ENCODE results near the gene C16orf54.
"Not testable (repeated sequence)": the region's sequence is repeated elsewhere in the genome, so short reads cannot be mapped to it uniquely, and the experiment has no call there.

Gene C16orf54

DNA sequence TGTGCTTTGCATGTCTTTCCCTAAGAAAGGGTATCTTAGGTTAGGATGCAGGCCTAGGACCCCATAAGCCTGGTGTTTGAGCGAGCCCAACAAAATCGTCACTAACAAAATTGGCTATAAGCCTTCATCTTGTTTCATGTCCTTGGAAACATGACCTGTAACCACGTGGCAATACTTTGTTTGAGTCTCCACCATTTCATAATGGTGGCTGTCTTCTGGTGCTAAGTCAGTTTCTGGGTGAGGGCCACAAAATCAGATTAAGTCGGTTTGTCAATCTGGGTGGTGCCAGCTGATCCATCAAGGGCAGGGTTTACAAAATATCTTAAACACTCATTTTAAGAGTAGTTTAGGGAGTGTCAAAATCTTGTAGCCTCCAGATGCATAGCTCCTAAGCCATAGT, 33.0 kb downstream of the C16orf54 start:
- no peak overlapping the region for H3K27ac ChIP-seq
- no peak for DNase-seq (ENCODE audit: low read depth, low spot score)

DNA sequence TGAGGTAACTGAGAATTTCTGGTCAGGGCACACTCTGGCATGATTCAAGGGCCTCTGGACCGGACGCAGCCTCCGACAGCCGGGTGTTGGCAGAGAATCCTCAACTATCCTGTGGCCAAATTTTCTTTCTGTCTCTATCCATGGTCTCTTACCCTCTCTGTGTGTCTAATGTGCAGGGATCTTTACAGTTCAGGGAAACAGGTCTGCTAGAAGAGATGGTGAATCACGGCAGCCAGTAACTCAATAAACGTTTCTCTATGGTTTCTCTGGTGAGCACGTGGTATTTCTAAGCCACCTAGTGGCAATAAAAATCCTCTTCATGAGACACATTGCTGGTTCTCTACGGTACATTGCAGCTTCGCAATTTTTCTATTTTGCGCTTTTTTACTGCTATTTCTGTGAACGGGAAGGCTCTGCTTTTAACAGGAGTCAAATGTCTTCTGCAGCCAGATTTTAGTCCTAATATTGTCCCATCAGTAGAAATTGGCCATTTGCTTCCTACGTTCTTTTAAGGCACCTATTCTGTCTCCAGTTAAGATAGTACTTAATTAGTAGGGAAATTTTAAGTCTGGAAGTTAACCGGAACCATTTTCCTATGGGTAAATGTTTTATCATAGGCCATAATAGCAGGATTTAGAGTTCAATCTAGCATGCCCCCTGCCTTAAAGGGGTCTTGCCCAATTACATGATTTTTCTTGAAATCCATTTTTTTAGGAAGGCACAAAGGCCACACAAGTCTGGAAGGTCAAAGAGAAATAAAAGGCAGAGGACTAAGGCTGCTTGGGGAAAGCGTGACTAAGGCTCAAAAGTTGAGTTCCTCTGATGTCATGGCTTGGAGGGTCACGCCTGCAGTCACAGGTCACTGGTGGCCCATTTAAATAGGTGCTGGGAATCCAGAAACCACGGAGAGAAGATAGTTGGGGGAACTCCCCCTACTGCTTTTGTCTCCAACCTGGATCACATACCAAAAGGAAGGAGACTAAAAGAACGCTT, 35.3 kb downstream of the C16orf54 start:
- no peak for DNase-seq (ENCODE audit: low read depth, low spot score)
- H3K27ac ChIP-seq: no peak overlapping the region

DNA sequence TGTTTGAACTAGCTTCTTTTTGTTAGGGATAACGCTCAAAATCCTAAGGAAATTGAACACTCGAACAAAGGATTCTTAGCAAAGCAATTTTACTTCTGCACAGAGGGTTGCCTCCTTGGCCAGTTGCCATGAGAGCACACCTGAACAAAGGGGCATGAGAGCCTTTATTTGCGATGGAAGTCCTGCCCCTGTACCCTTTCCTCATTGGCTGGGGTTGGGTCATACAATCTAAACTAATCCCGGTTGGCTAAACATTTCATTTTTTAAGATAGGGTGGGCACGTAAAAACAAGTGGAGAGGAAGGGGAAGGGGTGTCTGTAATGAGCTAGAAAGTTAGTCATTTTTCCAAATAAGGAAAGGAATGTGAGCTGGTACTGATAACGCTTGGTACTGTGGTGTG, 36.1 kb downstream of the C16orf54 start:
- H3K27ac ChIP-seq; DNase-seq (ENCODE audit: low read depth, low spot score): not testable (repeated sequence)

GRCh38 chr16:29708917-29709600, 36.7 kb downstream of the C16orf54 start:
- no peak for DNase-seq (ENCODE audit: low read depth, low spot score)
- no peak overlapping the region for H3K27ac ChIP-seq

DNA sequence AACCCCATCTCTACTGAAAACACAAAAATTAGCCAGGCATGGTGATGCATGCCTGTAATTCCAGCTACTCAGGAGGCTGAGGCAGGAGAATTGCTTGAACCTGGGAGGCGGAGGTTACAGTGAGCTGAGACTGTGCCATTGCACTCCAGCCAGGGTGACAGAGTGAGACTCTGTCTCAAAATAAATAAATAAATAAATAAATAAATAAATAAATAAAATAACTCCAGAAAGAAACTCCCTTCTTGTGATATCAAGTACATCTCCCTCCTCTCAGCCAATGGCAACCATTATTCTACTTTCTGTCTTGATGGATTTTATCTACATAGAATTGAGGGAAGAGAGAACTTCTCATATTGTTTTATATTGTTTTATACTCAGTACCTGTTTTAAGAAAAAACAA, 38.6 kb downstream of the C16orf54 start:
- not testable (repeated sequence) for H3K27ac ChIP-seq

DNA sequence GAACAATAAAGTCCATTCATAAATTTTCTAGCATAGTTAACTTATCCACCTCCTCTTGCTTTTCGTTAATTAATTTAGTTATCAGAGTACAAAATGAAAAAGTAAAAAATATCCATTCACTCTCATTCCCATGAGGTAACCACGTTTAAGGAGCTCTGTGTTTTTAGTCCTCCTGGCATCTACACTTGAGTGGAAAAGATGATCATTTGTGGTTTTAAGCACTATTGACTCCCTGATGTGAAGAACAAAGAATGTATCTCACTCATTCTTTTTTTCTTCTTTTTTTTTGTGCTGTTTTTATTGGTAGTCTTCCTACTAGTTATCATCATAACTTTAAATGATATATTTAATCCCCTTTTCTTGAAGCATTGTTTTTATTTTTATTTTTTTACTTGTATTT, 40.8 kb downstream of the C16orf54 start:
- no peak for DNase-seq (ENCODE audit: low read depth, low spot score)
- no peak overlapping the region for H3K27ac ChIP-seq

More for the DNA sequence above, 38.6 kb downstream of the C16orf54 start:
- not testable (repeated sequence) for DNase-seq (ENCODE audit: low read depth, low spot score)

DNA sequence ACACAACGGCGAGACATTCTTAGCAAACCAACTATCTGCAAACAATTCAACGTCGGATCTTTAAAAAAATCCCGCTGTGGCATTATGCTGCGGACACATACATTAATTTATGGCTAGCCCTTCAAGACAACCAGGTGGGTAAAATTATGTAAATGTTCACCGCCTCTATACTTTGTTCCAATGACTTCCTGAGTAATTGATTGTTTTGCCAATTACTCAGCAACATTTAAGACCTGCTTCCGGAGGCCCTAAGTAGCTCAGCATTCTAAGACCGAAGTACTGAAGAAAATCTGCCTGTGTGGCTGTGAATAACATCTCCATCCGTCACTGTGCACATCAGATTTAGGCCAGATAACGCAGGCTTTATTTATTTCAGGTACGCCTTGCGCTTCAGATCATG, 43.5 kb downstream of the C16orf54 start:
- DNase-seq (ENCODE audit: low read depth, low spot score): no peak
- no peak overlapping the region for H3K27ac ChIP-seq

DNA sequence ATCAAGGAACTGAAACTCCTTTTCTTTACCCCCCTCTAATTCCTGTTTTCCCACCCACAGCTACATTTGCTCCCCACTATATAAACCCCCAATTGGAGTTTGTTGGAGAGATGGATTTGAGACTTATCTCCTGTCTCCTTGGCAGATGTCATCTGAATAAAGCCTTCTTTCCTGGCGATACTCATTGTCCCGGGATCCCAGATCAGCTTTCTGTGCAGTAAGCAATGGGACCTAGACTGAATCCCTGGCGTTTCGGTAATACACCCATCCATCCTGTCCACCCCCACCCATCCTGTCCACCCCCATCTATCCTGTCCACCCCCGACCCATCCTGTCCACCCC, 44.6 kb downstream of the C16orf54 start:
- H3K27ac ChIP-seq: no peak overlapping the region
- no peak for DNase-seq (ENCODE audit: low read depth, low spot score)

- no peak overlapping the region for H3K27ac ChIP-seq
Observed at GRCh38 chr16:29700253-29700987, 45.4 kb downstream of the C16orf54 start.

DNA sequence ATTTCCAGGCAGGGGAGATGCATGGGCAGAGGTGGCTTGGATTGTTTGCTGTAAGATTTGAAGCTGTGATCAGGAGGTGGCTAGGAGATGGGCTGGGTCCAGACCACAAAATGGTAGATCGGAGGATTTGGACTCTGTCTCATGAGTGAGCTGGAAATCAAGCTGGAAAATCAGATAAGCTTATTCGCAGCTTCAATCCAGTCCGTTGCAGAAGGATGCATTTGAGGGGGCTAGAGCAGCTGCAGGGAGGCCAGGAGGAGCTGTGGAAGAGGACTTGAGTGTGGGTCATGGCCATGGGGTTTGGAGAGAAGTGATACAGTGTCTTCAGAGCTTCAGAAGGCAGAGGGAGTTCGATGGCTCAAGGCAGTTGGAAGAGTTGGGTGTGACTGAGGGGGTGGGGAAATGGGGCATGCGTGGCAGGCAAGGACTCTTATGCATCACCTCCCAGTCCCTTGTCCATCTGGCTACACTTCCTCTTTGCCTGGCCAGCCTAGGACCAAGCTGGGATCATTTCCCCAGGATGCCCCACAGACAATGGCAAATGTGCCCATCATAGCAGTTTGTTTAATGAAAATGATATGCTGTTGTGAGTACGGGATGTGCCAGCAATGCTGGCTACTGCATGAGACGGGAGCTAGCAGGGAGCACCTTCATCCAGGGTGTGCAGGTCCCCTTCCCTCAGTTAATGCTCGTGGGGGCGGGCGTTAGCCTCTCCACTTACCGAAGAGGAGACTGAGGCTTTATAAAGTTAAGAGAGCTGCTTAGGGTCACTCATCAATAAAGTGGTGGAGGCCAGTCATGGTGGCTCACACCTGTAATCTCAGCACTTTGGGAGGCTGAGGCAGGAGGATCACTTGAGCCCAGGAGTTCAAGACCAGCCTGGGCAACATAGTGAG, 46.2 kb downstream of the C16orf54 start:
- DNase-seq (ENCODE audit: low read depth, low spot score): no peak
- H3K27ac ChIP-seq: no peak overlapping the region

More at GRCh38 chr16:29700253-29700987, 45.4 kb downstream of the C16orf54 start:
- peak; percentile 33 for DNase-seq (ENCODE audit: low read depth, low spot score)

- no peak for DNase-seq (ENCODE audit: low read depth, low spot score)
- H3K27ac ChIP-seq: no peak overlapping the region
Observed at GRCh38 chr16:29698484-29699323, 47.1 kb downstream of the C16orf54 start.

GRCh38 chr16:29698042-29698441, 47.7 kb downstream of the C16orf54 start:
- DNase-seq (ENCODE audit: low read depth, low spot score): no peak
- H3K27ac ChIP-seq: no peak overlapping the region

- H3K27ac ChIP-seq: no peak overlapping the region
- DNase-seq (ENCODE audit: low read depth, low spot score): no peak
Observed at GRCh38 chr16:29697391-29697790, 48.4 kb downstream of the C16orf54 start.

DNA sequence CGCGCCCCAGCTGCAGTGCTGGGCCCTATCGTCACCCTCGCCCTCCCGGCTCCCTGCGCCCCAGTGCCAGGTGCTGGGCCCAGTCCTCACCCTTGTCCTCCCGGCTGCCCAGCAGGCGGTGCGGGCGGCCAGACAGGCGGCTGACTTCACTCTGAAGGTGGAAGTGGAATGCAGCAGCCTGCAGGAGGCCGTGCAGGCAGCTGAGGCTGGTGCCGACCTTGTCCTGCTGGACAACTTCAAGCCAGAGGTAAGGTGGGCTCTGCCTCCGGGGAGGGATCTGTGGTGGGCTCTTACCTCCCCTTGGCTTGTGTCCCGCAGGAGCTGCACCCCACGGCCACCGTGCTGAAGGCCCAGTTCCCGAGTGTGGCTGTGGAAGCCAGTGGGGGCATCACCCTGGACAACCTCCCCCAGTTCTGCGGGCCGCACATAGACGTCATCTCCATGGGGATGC, 48.9 kb downstream of the C16orf54 start:
- no peak overlapping the region for H3K27ac ChIP-seq
- DNase-seq (ENCODE audit: low read depth, low spot score): no peak

DNA sequence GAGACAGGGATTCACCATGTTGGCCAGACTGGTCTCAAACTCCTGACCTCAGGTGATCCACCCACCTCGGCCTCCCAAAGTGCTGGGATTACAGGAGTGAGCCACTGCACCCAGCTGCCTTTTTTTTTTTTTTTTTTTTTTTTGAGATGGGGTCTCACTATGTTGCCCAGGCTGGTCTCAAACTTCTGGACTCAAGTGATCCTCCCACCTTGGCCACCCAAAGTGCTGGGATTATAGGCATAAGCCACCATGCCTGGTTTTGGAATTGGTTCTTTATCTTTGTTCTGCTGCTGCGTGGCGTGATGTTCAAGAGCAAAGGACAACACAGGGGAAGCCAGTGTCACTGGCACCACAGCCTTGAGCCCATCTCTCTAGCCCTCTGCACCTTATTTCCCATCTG, 50.1 kb downstream of the C16orf54 start:
- DNase-seq (ENCODE audit: low read depth, low spot score); H3K27ac ChIP-seq: not testable (repeated sequence)

- H3K27ac ChIP-seq: no peak overlapping the region
- DNase-seq (ENCODE audit: low read depth, low spot score): no peak
Observed at GRCh38 chr16:29694384-29695195, 51.2 kb downstream of the C16orf54 start.

DNA sequence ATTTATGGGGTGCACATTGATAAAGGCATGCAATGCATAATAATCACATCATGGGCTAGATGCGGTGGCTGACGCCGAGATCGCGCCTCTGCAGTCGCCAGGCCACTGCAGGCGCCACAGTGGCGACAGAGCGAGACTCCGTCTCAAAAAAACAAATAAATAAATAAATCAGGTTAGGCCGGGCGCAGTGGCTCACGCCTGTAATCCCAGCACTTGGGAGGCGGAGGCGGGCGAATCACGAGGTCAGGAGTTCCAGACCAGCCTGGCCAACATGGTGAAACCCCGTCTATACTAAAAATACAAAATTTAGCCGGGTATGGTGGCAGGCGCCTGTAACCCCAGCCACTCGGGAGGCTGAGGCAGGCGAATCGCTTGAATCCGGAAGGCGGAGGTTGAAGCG, 53.2 kb downstream of the C16orf54 start:
- not testable (repeated sequence) for DNase-seq (ENCODE audit: low read depth, low spot score); H3K27ac ChIP-seq

Data from epithelial cell of prostate (primary cell).